Stimulated activated CD4-positive, alpha-beta T cell treated with anti-CD3 and anti-CD28 coated beads, Interleukin-4, amount 100 ng/mL, for 4 hours (primary cell): ENCODE data around the gene ANGPTL2.

ENCODE experiments used
- DNase-seq, 2 experiments: peaks; one replicate each; pipeline ENCODE4 v3.0.0-alpha.2; 2020

Gene ANGPTL2

GRCh38 chr9:127067603-127068220, 54.7 kb downstream of the ANGPTL2 start:
- no peak for DNase-seq

GRCh38 chr9:127066851-127067136, 55.6 kb downstream of the ANGPTL2 start:
- no peak for DNase-seq

- no peak for DNase-seq
Observed at GRCh38 chr9:127066060-127066850, 56.2 kb downstream of the ANGPTL2 start.

- no peak for DNase-seq
Observed at GRCh38 chr9:127065592-127065991, 56.8 kb downstream of the ANGPTL2 start.

- no peak for DNase-seq
Observed at GRCh38 chr9:127064335-127064734, 58.1 kb downstream of the ANGPTL2 start.

GRCh38 chr9:127061411-127061810, 61.0 kb downstream of the ANGPTL2 start:
- DNase-seq: no peak

GRCh38 chr9:127059765-127060361, 62.6 kb downstream of the ANGPTL2 start:
- no peak for DNase-seq

GRCh38 chr9:127059030-127059429, 63.4 kb downstream of the ANGPTL2 start:
- DNase-seq: no peak

- DNase-seq: no peak
Observed at GRCh38 chr9:127058645-127059021, 63.8 kb downstream of the ANGPTL2 start.

GRCh38 chr9:127058011-127058644, 64.3 kb downstream of the ANGPTL2 start:
- DNase-seq: no peak

- no peak for DNase-seq
Observed at GRCh38 chr9:127056446-127056845, 66.0 kb downstream of the ANGPTL2 start.

GRCh38 chr9:127055745-127056402, 66.6 kb downstream of the ANGPTL2 start:
- DNase-seq: no peak

- DNase-seq: no peak
Observed at GRCh38 chr9:127053960-127054359, 68.5 kb downstream of the ANGPTL2 start.

- DNase-seq: no peak
Observed at GRCh38 chr9:127053057-127053821, 69.2 kb downstream of the ANGPTL2 start.

- no peak for DNase-seq
Observed at GRCh38 chr9:127051881-127052595, 70.4 kb downstream of the ANGPTL2 start.

- DNase-seq: no peak
Observed at GRCh38 chr9:127050591-127051001, 71.8 kb downstream of the ANGPTL2 start.

GRCh38 chr9:127050152-127050551, 72.3 kb downstream of the ANGPTL2 start:
- DNase-seq: no peak

GRCh38 chr9:127049581-127049980, 72.9 kb downstream of the ANGPTL2 start:
- DNase-seq: no peak

GRCh38 chr9:127049044-127049443, 73.4 kb downstream of the ANGPTL2 start:
- no peak for DNase-seq

GRCh38 chr9:127047971-127048370, 74.5 kb downstream of the ANGPTL2 start:
- DNase-seq: no peak

GRCh38 chr9:127045148-127045547, 77.3 kb downstream of the ANGPTL2 start:
- DNase-seq: no peak

GRCh38 chr9:127039492-127039891, 82.9 kb downstream of the ANGPTL2 start:
- no peak for DNase-seq
